Effector CD8-positive, alpha-beta T cell (primary cell): ENCODE data around the gene TMEM41B.
"Not testable (repeated sequence)": the region's sequence is repeated elsewhere in the genome, so short reads cannot be mapped to it uniquely, and the experiment has no call there.

Experiments
- DNase-seq: peaks from one replicate; lab custom pipeline; 2025; lab: John Stamatoyannopoulos, UW

The TMEM41B gene

DNA sequence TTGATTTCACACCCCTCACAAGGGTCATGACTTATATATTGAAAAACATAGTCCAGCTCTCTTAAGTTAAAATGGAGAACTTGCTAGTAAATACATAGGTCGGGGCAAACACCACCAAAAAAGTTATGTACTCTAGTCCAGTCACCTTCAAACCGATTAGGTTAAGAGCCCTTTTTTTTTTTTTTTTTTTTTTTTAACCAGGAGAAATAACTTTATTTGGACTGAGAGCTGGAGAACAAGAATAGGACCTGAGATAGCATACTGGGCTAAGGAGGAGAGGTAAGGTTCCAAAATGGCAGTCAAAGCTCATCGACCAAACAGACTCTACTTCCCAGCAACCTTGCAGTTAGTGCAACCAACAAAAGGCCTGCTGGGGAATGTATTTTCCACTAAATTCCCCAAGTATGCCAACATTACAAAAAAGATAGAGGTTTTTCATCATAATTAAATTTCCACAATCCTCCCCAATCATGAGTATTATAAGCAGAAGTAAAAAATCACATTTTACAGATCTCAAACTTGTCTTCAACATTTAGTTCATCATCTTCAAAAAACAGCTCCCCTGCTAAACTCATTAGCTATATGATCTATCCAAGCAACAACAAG, 3.8 kb downstream of the TMEM41B start:
- DNase-seq = no peak

DNA sequence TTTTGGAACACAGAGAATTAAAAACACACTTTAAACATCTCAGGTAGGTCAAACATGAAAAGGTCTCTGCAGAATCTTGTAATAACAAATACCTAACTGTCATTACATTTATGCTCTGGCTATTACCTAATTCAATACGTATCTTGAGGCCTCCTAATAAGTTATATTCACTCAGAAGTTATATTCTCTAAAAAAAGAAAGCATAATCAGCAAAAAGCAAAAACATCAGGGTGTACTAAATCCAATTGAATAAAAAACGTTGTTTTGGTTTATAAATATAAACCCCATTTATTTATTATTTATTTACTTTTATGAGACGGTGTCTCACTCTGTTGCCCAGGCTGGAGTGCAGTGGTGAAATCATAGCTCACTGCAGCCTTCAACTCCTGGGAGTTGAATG, 10.2 kb downstream of the TMEM41B start:
- no peak for DNase-seq

DNA sequence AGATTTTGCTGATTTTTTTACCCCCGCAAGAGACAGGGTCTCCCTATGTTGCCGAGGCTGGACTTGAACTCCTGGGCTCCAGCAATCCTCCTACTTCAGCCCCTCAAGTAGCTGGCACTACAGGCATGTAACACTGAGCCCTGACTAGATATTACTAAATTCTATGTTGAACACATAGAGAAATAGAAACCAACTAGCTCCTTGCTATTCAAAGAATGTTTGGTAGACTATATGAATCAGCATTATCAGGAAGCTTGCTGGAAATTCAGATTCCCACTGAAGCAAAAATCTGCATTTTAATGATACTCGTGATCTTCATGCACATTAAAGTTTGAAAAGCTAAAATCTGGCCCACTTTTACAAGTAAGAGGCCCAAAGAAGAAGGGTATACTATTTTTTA, 11.9 kb downstream of the TMEM41B start:
- no peak for DNase-seq

DNA sequence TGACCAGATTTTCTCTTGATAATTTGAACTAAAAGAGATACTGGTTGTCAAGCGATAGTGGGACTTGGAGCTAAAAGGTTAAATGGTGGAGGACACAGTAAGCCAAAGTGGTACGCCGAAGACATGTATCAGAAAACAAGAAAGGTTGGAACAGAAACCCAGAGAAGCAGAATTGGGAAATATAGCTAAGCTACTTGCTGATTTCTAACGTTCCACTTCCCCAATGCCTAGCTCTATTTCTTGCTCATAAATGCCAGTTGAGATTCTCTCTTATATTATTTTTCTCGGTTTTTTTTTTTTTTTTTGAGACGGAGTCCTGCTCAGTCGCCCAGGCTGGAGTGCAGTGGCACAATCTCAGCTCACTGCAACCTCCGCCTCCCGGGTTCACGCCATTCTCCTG, 12.7 kb downstream of the TMEM41B start:
- no peak for DNase-seq

DNA sequence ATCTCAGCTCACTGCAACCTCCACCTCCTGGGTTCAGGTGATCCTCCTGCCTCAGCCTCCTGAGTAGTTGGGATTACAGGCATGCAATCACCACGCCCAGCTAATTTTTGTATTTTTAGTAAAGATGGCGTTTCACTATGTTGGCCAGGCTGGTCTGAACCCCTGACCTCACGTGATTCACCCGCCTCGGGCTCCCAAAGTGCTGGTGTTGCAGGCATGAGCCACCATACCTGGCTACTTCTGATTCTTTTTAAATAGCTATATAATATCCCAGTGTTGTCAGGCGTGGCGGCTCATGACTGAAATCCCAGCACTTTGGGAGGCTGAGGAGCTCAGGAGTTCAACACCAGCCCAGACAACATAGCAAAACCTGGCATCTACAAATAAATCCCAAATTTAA, 20.7 kb downstream of the TMEM41B start:
- DNase-seq = no peak

DNA sequence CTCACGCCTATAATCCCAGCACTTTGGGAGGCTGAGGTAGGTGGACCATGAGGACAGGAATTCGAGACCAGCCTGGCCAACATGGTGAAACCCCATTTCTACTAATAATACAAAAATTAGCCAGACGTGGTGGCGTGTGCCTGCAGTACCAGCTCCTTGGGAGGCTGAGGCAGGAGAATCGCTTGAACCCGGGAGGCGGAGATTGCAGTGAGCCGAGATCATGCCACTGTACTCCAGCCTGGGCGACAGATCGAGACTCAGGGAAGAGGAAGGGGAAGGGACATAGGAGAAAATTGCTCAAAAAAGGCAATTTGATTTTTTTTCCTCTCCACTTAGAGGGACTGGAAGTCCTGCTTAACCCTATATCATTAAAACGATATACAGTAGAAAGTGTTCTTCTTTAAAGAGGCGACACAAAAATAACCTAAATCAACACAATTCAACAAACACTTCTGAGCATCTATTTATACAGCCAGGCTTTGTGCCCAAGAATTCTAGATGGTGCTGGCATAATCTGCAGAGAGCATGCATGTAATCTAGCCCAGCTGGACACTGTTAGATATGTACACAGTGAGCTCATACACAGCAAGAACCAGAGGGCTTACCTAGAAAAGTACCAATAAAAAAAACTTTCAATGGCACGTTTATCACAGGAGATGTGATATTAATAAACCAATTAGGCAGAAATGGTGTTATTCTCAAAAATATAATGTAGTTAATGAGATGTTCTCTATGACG, 28.4 kb downstream of the TMEM41B start:
- DNase-seq = no peak

DNA sequence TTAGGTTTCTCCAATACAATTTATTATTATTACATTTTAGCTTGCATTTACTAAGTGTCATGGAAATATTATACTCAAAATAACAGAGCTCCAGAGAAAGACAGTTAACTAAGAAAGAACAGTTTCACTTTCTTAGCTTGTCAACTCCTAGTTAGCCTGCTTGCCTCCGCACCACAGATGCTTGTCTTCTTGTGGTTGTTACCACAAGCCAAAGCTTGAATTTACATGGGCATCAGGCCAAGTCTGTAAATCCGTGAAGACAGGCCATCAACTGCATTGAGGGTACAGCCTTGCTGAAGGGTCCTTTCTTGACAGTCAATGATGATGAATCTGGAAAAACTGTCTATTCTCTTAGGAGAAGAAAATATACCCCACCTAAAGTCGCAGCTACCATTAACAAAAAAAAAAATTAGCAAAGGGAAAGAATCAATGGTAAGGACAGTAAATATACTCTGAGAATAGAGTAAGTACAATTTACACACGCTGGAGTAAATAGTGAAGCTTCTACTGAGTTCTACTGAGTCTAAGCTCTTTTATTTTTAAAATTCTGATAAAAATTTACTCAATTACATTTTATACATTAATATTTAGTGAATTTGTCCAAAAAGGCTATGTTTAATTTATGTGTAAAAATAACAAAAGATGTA, 33.6 kb downstream of the TMEM41B start:
- DNase-seq = peak; percentile 19

DNA sequence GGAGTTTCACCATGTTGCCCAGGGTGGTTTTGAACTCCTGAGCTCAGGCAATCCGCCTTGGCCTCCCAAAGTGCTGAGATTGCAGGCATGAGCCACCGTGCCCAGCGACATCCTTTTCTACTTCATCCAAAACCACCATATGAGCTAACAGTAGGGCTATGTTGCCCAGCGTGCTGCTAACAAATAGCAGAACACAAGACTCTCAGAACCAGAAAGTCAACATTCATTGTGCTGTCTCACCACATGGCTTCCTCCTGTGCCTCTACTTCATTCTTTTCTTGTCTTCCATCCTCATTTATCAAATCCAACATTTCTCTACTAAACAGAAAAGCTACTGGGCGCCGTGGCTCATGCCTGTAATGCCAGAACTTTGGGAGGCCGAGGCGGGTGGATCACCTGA, 37.2 kb downstream of the TMEM41B start:
- DNase-seq = no peak

DNA sequence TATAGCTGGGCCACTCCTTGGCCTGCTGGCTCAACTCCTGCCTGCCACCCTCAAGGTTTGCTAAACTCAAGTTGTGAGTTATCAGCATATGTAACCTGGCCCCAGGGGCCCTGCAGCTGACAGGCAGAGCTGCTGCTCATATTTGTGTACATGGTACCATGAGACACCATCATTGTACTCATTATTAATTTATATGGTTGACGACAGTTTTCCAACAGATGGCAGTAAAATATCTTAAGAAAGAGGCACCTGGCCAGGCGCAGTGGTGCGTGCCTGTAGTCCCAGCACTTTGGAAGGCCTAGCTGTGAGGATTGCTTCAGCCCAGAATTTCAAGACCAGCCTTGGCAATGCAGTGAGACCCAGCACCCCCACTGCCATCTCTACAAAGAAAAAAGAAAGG, 37.8 kb downstream of the TMEM41B start:
- DNase-seq = no peak

DNA sequence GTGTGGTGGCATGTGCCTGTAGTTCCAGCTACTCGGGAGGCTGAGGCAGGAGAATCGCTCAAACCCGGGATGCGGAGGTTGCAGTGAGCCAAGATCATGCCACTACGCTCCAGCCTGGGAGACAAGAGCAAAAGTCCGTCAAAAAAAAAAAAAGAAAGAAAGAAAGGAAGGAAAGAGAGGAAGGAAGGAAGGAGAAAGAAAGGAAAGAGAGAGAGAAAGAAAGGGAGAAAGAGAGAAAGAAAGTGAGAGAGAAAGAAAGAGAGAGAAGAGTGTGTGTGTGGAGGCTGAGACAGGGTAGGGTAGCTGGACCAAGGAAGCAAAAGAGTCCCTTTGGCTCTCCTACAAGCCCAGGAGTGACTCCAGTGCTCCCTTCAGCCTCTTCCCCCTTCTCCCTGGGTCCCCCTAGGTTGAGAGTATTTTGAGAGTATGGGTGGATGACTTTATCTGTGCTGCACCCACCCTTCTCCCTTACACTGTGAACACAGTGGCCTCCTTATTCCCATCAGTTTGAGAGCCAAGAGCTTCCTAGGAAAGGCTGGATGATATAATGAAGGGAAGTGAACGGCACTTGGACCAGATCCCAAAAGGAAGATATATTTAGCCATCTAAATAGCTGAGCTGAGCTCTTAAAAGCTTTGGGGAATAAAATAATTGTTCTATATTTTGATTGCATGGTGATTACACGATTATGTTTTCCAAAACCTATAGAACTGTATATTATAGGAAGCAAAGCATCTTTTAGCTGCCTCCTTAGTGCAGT, 39.7 kb downstream of the TMEM41B start:
- no peak for DNase-seq

DNA sequence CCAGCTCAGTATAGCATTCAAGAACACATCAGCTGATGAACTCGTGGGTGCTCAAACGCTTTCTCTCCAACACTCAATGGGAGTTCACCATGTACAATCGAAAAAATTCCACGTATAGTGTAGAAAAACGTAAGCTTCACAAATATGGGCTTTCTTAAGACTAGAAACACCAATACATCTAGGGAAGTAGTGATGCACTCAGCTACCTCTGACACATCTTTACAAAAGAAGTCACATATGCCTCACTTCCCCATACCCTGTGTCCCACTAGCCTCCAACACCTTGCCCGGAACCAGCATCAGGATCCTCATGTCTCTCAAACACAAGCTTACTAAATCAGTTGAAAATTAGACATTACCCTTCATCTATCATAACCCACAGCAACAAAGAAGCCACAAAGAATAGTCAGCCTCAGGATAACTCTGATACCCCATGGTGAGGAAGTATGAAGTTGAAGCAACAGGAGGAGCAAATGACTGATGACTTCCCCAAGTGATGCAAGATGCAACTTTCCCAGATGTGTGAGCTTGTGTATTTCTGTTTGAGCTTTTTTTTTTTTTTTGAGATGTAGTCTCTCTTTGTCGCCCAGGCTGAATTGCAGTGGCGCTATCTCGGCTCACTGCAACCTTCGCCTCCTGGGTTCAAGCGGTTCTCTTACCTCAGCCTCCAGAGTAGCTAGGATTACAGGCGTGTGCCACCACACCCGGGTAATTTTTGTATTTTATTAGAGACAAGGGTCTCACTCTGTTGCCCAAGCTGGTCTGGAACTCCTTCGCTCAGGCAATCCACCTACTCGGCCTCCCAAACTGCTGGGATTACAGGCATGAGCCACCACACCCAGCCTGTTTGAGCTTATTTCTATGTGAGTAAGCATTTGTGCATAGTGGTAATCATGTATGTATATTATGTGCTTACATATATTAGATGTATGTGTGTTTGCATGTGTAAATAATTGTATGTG, 40.7 kb downstream of the TMEM41B start:
- DNase-seq = no peak

DNA sequence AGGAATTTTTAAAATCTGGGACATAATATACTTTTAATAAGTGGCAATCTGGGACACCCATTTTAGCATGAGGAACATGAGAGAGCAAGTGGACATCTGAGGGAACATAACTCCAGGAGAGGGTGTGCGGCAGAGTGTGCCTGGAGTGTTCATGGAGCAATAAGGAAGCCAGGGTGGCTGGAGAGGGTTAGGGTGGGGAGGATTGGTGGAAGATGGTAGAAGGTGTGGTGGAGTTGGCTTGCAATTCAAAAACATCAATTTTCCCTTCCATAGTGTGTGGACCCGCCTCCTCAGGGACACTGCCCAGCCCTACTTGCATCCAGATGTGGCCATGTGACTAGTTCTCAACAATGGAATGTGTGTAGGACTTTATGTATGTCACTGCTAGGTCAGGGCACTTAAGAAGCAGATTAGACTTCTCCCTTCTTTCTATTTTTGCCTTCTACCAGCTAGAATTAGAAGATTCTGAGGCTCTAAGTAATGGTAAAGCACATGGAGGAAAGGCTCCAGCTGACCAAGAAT, 44.8 kb downstream of the TMEM41B start:
- DNase-seq = no peak

DNA sequence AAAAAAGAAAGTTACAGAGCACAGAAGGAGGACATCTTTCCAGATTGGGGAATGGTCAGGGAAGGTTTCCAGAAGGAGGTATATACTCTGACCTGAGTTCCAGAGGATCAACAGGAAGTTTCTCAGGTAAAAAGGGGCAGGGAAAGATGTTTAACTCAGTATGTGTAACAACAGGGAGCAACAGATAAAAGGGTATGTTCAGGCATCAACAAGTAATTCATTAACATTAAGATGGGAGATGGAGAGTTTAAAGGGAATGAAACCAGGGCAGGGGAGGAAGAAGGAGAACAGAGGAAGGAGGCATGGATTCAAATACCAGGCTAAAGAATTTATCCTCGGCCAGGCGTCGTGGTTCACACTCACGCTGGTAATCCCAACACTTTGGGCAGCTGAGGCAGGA, 46.7 kb downstream of the TMEM41B start:
- DNase-seq = no peak

DNA sequence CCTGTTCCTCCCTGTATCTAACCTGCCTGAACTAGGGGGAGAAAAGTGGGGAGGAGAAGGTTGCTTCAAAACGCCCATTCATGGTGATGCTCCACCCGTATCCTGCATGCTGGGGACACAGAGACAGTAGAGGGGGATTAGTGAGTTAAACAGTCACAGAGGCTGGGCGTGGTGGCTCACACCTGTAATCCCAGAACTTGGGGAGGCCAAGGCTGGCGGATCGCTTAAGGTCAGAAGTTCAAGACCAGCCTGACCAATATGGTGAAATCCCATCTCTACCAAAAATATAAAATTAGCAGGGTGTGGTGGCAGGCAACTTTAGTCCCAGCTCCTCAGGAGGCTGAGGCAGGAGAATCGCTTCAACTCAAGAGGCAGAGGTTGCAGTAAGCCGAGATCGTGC, 47.5 kb downstream of the TMEM41B start:
- DNase-seq = no peak

DNA sequence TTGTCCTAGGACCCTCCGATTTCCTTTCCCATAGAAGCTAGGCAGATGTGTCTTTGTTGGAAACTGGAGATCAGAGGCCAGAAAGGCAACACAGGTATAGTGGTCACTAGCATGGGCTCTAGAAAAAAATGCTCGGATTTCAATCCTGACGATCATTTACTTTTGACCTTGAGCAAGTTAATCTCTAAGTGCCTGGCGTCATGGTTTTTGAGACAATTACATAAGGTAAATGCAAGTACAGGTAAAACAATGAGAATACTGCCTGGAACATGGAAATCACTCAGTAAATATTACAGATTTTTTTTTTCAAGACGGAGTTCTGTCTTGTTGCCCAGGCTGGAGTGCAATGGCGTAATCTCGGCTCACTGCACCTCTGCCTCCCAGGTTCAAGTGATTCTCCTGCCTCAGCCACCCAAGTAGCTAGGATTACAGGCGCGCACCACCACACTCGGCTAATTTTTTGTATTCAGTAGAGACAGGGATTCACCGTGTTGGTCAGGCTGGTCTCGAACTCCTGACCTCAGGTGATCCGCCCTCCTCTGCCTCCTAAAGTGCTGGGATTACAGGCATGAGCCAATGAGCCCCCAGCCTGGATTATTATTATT, 48.2 kb downstream of the TMEM41B start:
- DNase-seq = no peak

DNA sequence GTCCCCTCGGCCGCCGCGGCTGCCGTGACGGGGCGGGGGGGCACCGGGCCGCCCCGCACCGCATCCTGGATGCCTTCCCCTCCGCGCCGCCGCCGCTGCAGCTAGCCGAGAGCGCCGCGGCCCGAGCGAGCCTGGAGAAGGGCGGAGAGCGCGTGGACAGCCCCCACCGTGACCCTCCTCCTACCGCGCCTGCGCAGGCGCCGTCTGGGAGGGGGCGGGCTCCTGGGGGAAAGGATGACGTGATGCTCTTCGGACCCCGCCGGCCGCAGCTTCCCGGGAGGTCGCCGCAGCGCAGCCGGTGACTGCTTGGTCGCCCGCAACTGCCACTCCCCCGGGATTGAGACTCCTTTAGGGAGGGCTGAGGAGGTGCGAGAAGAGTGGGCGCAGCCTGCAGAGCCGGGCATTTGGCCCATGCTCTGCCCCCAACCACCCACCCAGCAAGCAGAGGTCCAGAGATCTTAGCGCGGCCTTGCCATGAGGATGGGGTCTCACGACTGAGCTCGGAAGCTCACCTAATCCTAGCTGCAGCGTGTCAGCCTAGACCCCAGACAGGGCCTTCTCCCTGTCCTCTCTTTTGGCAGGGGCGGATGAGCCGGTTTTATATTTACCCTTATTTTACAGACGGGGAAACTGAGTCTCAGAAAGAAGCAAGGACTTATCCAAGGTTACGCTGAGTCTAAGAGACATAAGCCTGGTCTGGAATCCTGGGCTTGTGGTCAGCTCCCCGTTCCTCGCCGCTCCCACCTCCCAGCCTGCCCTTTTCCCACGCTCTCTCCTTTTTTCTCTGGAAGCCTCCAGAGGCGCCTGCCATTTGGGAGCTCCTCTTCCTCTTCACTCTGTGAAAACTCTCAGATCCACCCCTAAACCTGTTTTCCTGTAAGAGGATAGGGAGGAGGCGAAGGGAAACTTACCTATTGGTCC, 48.9 kb downstream of the TMEM41B start, which contains the start of gene DENND5A:
Gene DENND5A (minus strand): TSS at position 140 of the 921 bp plus-strand sequence. CDS start 281 bp downstream, outside the sequence.
- DNase-seq = peak; percentile 40

DNA sequence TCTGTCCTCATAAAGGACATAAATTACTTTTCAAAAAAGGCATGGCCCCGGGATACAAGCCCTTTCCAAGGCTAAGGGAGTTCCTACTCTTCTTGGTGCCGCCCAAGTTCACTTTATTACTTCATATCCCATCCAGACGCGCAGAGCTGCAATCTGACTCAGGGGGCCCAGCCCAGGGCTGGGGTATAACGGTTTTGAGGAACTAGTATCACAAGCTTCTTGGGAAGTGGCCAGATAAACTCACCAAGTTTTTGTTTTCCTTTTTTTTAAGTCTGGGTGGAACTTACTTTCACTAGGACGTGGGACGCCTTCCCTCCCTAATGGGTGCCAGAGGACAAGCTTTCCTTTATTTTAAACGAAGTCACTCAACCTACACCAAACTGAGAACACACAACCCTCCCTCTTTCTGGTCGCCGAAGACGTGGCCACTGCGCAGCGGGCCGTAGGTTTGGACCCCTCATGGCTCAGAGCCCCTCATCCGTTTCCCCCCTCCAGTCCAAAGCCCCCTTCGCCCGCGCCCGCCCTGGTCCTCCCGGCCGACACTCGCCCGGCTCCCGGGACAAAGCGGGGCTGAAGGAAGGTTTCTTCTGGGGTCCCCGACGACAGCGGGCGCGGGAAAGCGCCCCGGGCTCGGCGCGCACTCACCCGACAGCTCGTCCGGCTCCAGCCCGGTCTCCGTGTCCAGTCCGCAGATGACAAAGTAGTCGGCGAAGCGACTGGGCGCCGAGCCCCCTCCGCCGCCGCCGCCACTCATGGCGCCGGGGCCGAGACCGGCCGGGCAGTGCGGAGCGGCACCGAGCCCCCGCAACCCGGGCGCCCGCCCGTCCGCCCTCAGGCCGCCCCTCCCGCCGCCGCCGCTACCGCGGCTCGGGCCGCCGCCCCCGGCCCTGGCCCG, 49.8 kb downstream of the TMEM41B start:
- DNase-seq = no peak

DNA sequence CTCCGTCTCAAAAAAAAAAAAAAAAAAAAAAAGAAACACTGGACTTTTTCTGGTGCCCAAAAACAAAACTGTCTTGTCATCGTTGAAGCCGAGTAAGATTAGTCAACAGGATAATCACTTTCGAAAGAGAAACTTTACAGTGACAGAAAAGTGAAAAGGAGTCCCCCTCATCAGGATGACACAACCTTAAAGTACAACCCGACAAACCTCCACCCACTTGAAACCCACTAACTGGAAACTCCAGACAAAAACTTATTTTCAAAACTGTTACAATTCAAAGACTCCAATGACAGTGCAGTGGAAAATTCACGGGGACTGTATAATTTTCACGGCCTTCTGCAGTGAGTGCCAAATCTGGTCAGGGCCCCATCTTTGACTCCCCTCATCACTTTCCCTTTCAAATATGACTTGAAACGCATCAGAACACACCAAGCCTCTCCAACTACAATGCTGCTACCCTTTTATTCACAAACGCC, 50.5 kb downstream of the TMEM41B start:
- DNase-seq = no peak

DNA sequence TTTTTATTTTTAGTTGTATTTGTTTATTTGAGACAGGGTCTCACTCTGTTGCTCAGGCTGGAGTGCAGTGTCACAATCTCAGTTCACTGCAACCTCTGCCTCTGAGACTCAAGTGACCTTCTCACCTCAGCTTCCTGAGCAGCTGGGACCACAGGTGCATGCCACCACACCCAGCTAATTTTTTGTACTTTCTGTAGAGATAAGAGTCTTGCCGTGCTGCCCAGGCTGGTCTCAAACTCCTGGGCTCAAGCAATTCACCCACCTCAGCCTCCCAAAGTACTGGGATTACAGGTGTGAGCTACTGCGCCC, 53.6 kb downstream of the TMEM41B start:
- not testable (repeated sequence) for DNase-seq
